Measurements from ENCODE around the gene TTLL9.
A peak's percentile ranks its signal among the peaks of the same experiment; 100 is the strongest.
"Not testable (repeated sequence)": the region's sequence is repeated elsewhere in the genome, so short reads cannot be mapped to it uniquely, and the experiment has no call there.

Gene TTLL9

GRCh38 chr20:31869942-31870725 is at the start of gene TTLL9, which contains the start of gene DUSP15:
Gene TTLL9 (plus strand): TSS chr20:31870634. CDS start chr20:31871127, 493 bp downstream.
Gene DUSP15 (minus strand): TSS chr20:31870527. CDS start chr20:31870337, 190 bp downstream.
- peak; percentile 31 for DNase-seq

GRCh38 chr20:31821427-31821826 is 49.0 kb upstream of the TTLL9 start:
- no peak for DNase-seq

- peak; percentile 81 for DNase-seq
These were observed 47.8 kb upstream of the TTLL9 start for GRCh38 chr20:31822421-31823330.

GRCh38 chr20:31823360-31824124 is 46.9 kb upstream of the TTLL9 start:
- DNase-seq: no peak

- no peak for DNase-seq
These were observed 46.3 kb upstream of the TTLL9 start for GRCh38 chr20:31824125-31824485.

GRCh38 chr20:31824554-31825313 is 45.7 kb upstream of the TTLL9 start:
- DNase-seq: no peak

GRCh38 chr20:31826074-31826473 is 44.4 kb upstream of the TTLL9 start:
- DNase-seq: no peak

GRCh38 chr20:31827059-31827458 is 43.4 kb upstream of the TTLL9 start:
- no peak for DNase-seq

- not testable (repeated sequence) for DNase-seq
These were observed 42.4 kb upstream of the TTLL9 start for GRCh38 chr20:31828016-31828415.

GRCh38 chr20:31829731-31830130 is 40.7 kb upstream of the TTLL9 start:
- no peak for DNase-seq

GRCh38 chr20:31830406-31830981 is 39.9 kb upstream of the TTLL9 start:
- no peak for DNase-seq

GRCh38 chr20:31831211-31831610 is 39.2 kb upstream of the TTLL9 start:
- no peak for DNase-seq

- DNase-seq: no peak
These were observed 38.6 kb upstream of the TTLL9 start for GRCh38 chr20:31831771-31832306.

- peak; percentile 67 for DNase-seq
These were observed 37.1 kb upstream of the TTLL9 start for GRCh38 chr20:31833130-31833930.

GRCh38 chr20:31833931-31834521 is 36.4 kb upstream of the TTLL9 start:
- no peak for DNase-seq

GRCh38 chr20:31835554-31835953 is 34.9 kb upstream of the TTLL9 start:
- DNase-seq: no peak

GRCh38 chr20:31835977-31836852 is 34.2 kb upstream of the TTLL9 start:
- no peak for DNase-seq

- DNase-seq: no peak
These were observed 33.4 kb upstream of the TTLL9 start for GRCh38 chr20:31836853-31837608.
